K562 (cell line): Measurements from ENCODE around the gene CDC14A. TPM values are rescaled to one million over a fixed set of nuclear protein-coding genes. Genes with fewer than 3 reads are reported as not detected.
"Not testable (repeated sequence)": the region's sequence is repeated elsewhere in the genome, so short reads cannot be mapped to it uniquely, and the experiment has no call there.

Experiments
- ATAC-seq: fragments of 200-7000 bp; cut with Tn5 transposase; 3 replicates; pipeline ENCODE4 v1.9.1; 2020; ENCODE audit warnings: moderate library complexity
- BruUV-seq: library from RNA; stranded (reverse); fragments of 400-500 nt; replicated peaks from 2 replicates; lab custom pipeline; 2021; lab: Mats Ljungman, UMichigan
- CTCF ChIA-PET: fragments of 300-600 bp; formaldehyde crosslinking; extraction: SDS; loops from one replicate; lab custom pipeline; 2021; ENCODE audit warnings: low intra/inter-chr PET ratio; lab: Yijun Ruan, JAX
- POLR2A ChIA-PET: fragments of 300-600, 350-650 bp; sonication (Branson Sonifier 250); formaldehyde crosslinking; extraction: SDS; loops from one replicate; lab custom pipeline; 2021; ENCODE audit warnings: antibody characterized with exemption, inconsistent platforms; lab: Yijun Ruan, JAX
- DNase-seq, 4 experiments: peaks; one replicate each; pipeline versions ENCODE4 v3.0.0 to v3.0.0-alpha.2; 2011 to 2018; ENCODE audit warnings: low spot score in 3 of 4, mixed read lengths in 3 of 4; ENCODE audit errors: extremely low read depth in 1 of 4
- FAIRE-seq: peaks from 2 replicates; lab custom pipeline; 2011; peaks lifted over from hg19 to GRCh38; lab: Jason Lieb, UNC
- H2AFZ ChIP-seq: 2 replicates; pipeline ENCODE4 v1.6.0; 2011; ENCODE audit warnings: low read depth, low read length, control low read depth, inconsistent platforms
- H3K27ac ChIP-seq: fragments of 200-600 bp; 3 replicates; pipeline ENCODE4 v1.8.0; 2011; ENCODE audit warnings: low read depth, mild to moderate bottlenecking, control low read depth, inconsistent platforms, low read length, moderate library complexity, mixed read lengths; ENCODE audit errors: extremely low read depth
- H3K27me3 ChIP-seq, 2 experiments: fragments of 300-600 bp in 1 of 2; 2 replicates in 1 of 2; 3 replicates in 1 of 2; pipeline versions ENCODE4 v1.6.0 to v1.8.0; 2011; ENCODE audit warnings: inconsistent platforms in 2 of 2, low read length in 2 of 2, mild to moderate bottlenecking in 1 of 2, mixed read lengths in 1 of 2, moderate library complexity in 1 of 2; ENCODE audit not compliant: control insufficient read depth in 2 of 2, insufficient read depth in 2 of 2
- H3K36me3 ChIP-seq: fragments of 300-600 bp; 3 replicates; pipeline ENCODE4 v1.8.0; 2011; ENCODE audit warnings: mild to moderate bottlenecking, low read length, inconsistent platforms; ENCODE audit not compliant: control insufficient read depth, insufficient read depth
- H3K4me1 ChIP-seq, 2 experiments: fragments of 200-600 bp in 1 of 2; replicated peaks in 1 of 2; 2 replicates in 1 of 2; 3 replicates in 1 of 2; pipeline versions ENCODE4 v1.5.1 to v1.8.0; 2011; ENCODE audit warnings: inconsistent platforms in 2 of 2, low read length in 2 of 2, mild to moderate bottlenecking in 1 of 2, mixed read lengths in 1 of 2, moderate library complexity in 1 of 2; ENCODE audit not compliant: control insufficient read depth in 2 of 2, insufficient read depth in 2 of 2
- H3K4me2 ChIP-seq: 2 replicates; pipeline ENCODE4 v1.6.1; 2011; ENCODE audit warnings: low read length, control low read depth, inconsistent platforms, mixed read lengths; ENCODE audit not compliant: insufficient read depth
- H3K4me3 ChIP-seq: fragments of 200-600 bp; sonication (generic), shearing (Covaris generic); 2 replicates; pipeline ENCODE4 v1.5.1; 2016; ENCODE audit warnings: control low read depth, inconsistent platforms
- H3K79me2 ChIP-seq: fragments of 200-600 bp; 3 replicates; pipeline ENCODE4 v1.8.0; 2011; ENCODE audit warnings: low read length, inconsistent platforms; ENCODE audit not compliant: control insufficient read depth, insufficient read depth
- H3K9ac ChIP-seq, 2 experiments: 2 replicates each; pipeline versions ENCODE4 v1.6.0 to v1.6.1; 2011; ENCODE audit warnings: low read depth in 2 of 2, low read length in 2 of 2, control low read depth in 1 of 2, inconsistent platforms in 1 of 2, mild to moderate bottlenecking in 1 of 2, mixed read lengths in 1 of 2; ENCODE audit not compliant: insufficient read depth in 1 of 2
- H3K9me1 ChIP-seq: one replicate; pipeline ENCODE4 v1.6.0; 2011; ENCODE audit warnings: inconsistent platforms, mild to moderate bottlenecking, low read length, moderate library complexity; ENCODE audit not compliant: control insufficient read depth, insufficient read depth
- H3K9me3 ChIP-seq: replicated peaks from 2 replicates; pipeline ENCODE4 v1.5.1; 2011; ENCODE audit warnings: low read depth, low read length, inconsistent platforms; ENCODE audit not compliant: control insufficient read depth, insufficient read depth
- H4K20me1 ChIP-seq: replicated peaks from 2 replicates; pipeline ENCODE4 v1.6.1; 2011; ENCODE audit warnings: low read length, inconsistent platforms, mixed read lengths; ENCODE audit not compliant: control insufficient read depth, insufficient read depth
- ARID1B ChIP-seq: fragments of 450-650 bp; IDR thresholded peaks from 2 replicates; pipeline ENCODE4 v1.6.1; 2016; ENCODE audit warnings: antibody characterized with exemption, mild to moderate bottlenecking, inconsistent platforms
- ATF1 ChIP-seq, 2 experiments: fragments of 450-650 bp in 1 of 2; IDR thresholded peaks; 2 replicates each; pipeline ENCODE4 v1.6.1; 2016; ENCODE audit warnings: missing compliant biosample characterization in 1 of 2, missing genetic modification characterization in 1 of 2
- ETV1 ChIP-seq: fragments of 450-650 bp; conservative IDR thresholded peaks from 2 replicates; pipeline ENCODE4 v1.6.1; 2016; ENCODE audit warnings: missing genetic modification characterization, control low read depth, low read depth, missing compliant biosample characterization
- HOXB6 ChIP-seq: fragments of 250-450 bp; sonication (Bioruptor Pico); IDR thresholded peaks from 2 replicates; pipeline ENCODE4 v1.5.1; 2022; ENCODE audit warnings: mild to moderate bottlenecking, borderline replicate concordance
- NR2C2 ChIP-seq, 2 experiments: fragments of 200-800 bp in 1 of 2; sonication (Bioruptor generic) in 1 of 2; sonication (generic) in 1 of 2; formaldehyde crosslinking in 1 of 2; IDR thresholded peaks; 2 replicates each; pipeline versions ENCODE4 v1.6.1 to v1.8.0; 2016 to 2022; ENCODE audit warnings: mild to moderate bottlenecking in 1 of 2, missing compliant biosample characterization in 1 of 2, missing genetic modification characterization in 1 of 2, missing genetic modification reagents in 1 of 2
- TGIF2 ChIP-seq: sonication (generic); formaldehyde crosslinking; IDR thresholded peaks from 2 replicates; pipeline ENCODE4 v1.8.1; 2022; ENCODE audit warnings: mild to moderate bottlenecking, missing genetic modification reagents, moderate library complexity
- WHSC1 ChIP-seq: IDR thresholded peaks from one replicate; pipeline ENCODE4 v1.6.1; 2012; ENCODE audit warnings: low read length, control low read depth, inconsistent platforms
- XRCC5 ChIP-seq: fragments of 200-400 bp; formaldehyde crosslinking; IDR thresholded peaks from 2 replicates; pipeline ENCODE4 v1.6.1; 2017; ENCODE audit warnings: low read depth, mild to moderate bottlenecking, low read length
- ZNF778 ChIP-seq: fragments of 450-650 bp; formaldehyde crosslinking; IDR thresholded peaks from 2 replicates; pipeline ENCODE4 v1.4.0; 2020; ENCODE audit warnings: mild to moderate bottlenecking, moderate library complexity
- WGBS: fragments of 100-300 bp; shearing (Covaris generic); methylation state at CpG from one replicate; pipeline ENCODE4 v1.1.6; 2016; ENCODE audit warnings: low coverage, mixed read lengths; ENCODE audit not compliant: insufficient coverage; ENCODE audit errors: missing lambda C conversion rate; 5-methylcytosine and 5-hydroxymethylcytosine counted together
- in situ Hi-C: fragments of 300-500 bp; cut with MboI; formaldehyde crosslinking; loops from 4 replicates; pipeline ENCODE4 v1.15.0; 2018; ENCODE audit warnings: inconsistent platforms, mixed read lengths
- intact Hi-C: fragments of 100-400 bp; cut with micrococcal nuclease; formaldehyde crosslinking; loops from 2 replicates; pipeline ENCODE4 v1.14.2; 2022
- polyA plus RNA-seq, 8 experiments: library from polyadenylated mRNA; depleted of rRNA in 4 of 8; stranded (reverse) in 5 of 8; unstranded in 3 of 8; fragments of >200 nt; fragmentation: Nextera tagmentation in 2 of 8; fragmentation: Illumina TruSeq in 1 of 8; extraction: Ambion mirVana in 2 of 8; extraction: Trizol in 1 of 8; gene quantifications; 2 replicates each; pipeline versions ENCODE4 v1.2.1 to v1.2.3, GENCODE V29; 2011 to 2014; ENCODE audit warnings: inconsistent platforms in 1 of 8, missing spikeins in 1 of 8
- total RNA-seq, 7 experiments: library from RNA; depleted of rRNA in 6 of 7; stranded (reverse); fragments of >200 nt in 6 of 7; fragmentation: Illumina TruSeq in 2 of 7; extraction: Trizol in 2 of 7; gene quantifications; 2 replicates each; pipeline versions ENCODE4 v1.2.1 to v1.2.3, GENCODE V29; 2011 to 2021; ENCODE audit warnings: low replicate concordance in 1 of 7

The CDC14A gene
- total and polyA plus RNA-seq, 9 of the 15 experiments (the other 6 are each of a cell fraction or from before 2014, with no cell fraction given), result 17.0 to 74.3 (median 33.4) TPM

- TF ChIP-seq ETV1 (tag) (peak; percentile 48; the same call in 1 of the 2 replicates), ATF1 (CRISPR knock-in tag; IDR thresholded peaks at IDR 0.05) (no peak), ATF1 (tag; IDR thresholded peaks at IDR 0.05) (no peak)
Measured at GRCh38 chr1:100400404-100400803, 48.1 kb downstream of the CDC14A start (continued).

GRCh38 chr1:100404821-100405220 is 52.5 kb downstream of the CDC14A start:
- Histone ChIP-seq H3K79me2 (peaks cover 93% of the 10 kb centered on the region), H3K9me1 (no peaks in the 10 kb centered on the region), H3K27ac (no peak overlapping the region), H3K27me3 (no peaks in the 10 kb centered on the region), H4K20me1 (no peaks in the 10 kb centered on the region), H2AFZ (no peak overlapping the region), H3K9me3 (peaks cover 7% of the 10 kb centered on the region; the same call in 1 of the 2 replicates), H3K4me2 (no peak overlapping the region), H3K9ac (no peak overlapping the region), H3K36me3 (peaks cover 48% of the 10 kb centered on the region), H3K4me3 (no peak overlapping the region), H3K4me1 (peaks cover under 1 to 7% of the 10 kb centered on the region in 2 experiments; a peak in 3 of 5 replicates)
- ChIA-PET CTCF (no interaction called here), POLR2A (interaction anchor here (0.8 to 1.8 kb wide), 4 partner anchors 8 to 19 kb away, joined by 3 to 9 read pairs (median 3); no protein-coding TSS in a partner anchor)
- no peak for FAIRE-seq
- ATAC-seq, result no peak
- WGBS, result 82% methylated on average over 2 of the region's 2 CpGs
- in situ Hi-C loops, result no loop called here
- intact Hi-C loops, result no loop called here
- DNase-seq, result no peak
- no peak for TF ChIP-seq NR2C2 (CRISPR knock-in tag; IDR thresholded peaks at IDR 0.05)
- no peak for TF ChIP-seq NR2C2 (tag; IDR thresholded peaks at IDR 0.05)
- no peak for TF ChIP-seq ARID1B
- no peak for TF ChIP-seq TGIF2 (CRISPR knock-in tag)
- no peak for TF ChIP-seq HOXB6 (CRISPR knock-in tag)
- no peak for TF ChIP-seq WHSC1
- TF ChIP-seq ZNF778, result no peak
- TF ChIP-seq XRCC5, result no peak
- no TSS peak for BruUV-seq

DNA sequence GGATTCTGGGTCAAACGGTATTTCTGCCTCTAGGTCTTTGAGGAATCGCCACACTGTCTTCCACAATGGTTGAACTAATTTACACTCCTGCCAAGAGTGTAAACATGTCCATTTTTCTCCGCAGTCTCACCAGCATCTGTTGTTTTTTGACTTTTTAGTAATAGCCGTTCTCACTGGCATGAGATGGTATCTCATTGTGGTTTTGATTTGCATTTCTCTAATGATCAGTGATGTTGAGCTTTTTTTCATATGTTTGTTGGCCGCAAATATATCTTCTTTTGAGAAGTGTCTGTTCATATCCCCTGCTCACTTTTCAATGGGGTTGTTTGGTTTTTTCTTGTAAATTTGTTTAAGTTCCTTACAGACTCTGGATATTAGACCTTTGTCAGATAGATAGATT is 53.6 kb downstream of the CDC14A start:
- H4K20me1 ChIP-seq, FAIRE-seq, H3K27ac ChIP-seq, H3K4me1 ChIP-seq, H3K9me1 ChIP-seq, H2AFZ ChIP-seq, H3K27me3 ChIP-seq, CTCF ChIA-PET, ATAC-seq, in situ Hi-C loops, H3K4me3 ChIP-seq, intact Hi-C loops, H3K9me3 ChIP-seq, DNase-seq, H3K9ac ChIP-seq, H3K4me2 ChIP-seq, BruUV-seq: not testable (repeated sequence)
- Histone ChIP-seq H3K79me2 (peaks cover 93% of the 10 kb centered on the region), H3K36me3 (peaks cover 44% of the 10 kb centered on the region)
- WGBS, result 96% methylated on average over 5 of the region's 5 CpGs
- POLR2A ChIA-PET, result interaction anchor here (1.4 to 1.8 kb wide), 2 partner anchors 10 to 17 kb away, joined by 3 to 9 read pairs; no protein-coding TSS in a partner anchor
